Colonic mucosa (tissue), 4 donors: ENCODE results near the gene GRK3. TPM values are rescaled to one million over a fixed set of nuclear protein-coding genes. Genes with fewer than 3 reads are reported as not detected.

ENCODE experiments used
- DNase-seq: peaks from one replicate; pipeline ENCODE4 v3.0.0-alpha.2; 2020
- H3K27ac ChIP-seq: fragments of 200-600 bp; one replicate; pipeline ENCODE4 v1.8.0; 2021
- H3K27me3 ChIP-seq: fragments of 200-600 bp; one replicate; pipeline ENCODE4 v1.8.0; 2021
- H3K36me3 ChIP-seq: fragments of 200-600 bp; one replicate; pipeline ENCODE4 v1.8.0; 2021
- H3K4me1 ChIP-seq: fragments of 200-600 bp; one replicate; pipeline ENCODE4 v1.8.0; 2021; ENCODE audit warnings: mild to moderate bottlenecking
- H3K4me3 ChIP-seq: fragments of 200-600 bp; one replicate; pipeline ENCODE4 v1.8.0; 2021
- H3K9ac ChIP-seq, 2 donors: one replicate each; pipeline ENCODE4 v1.7.0; 2013; ENCODE audit warnings: control low read depth in 2 of 2, low read depth in 2 of 2, low read length in 2 of 2
- H3K9me3 ChIP-seq: fragments of 200-600 bp; one replicate; pipeline ENCODE4 v1.8.0; 2021
- intact Hi-C: fragments of 100-400 bp; cut with DNase I; formaldehyde crosslinking; loops from one replicate; pipeline ENCODE4 v1.14.1; 2022
- total RNA-seq, 2 donors: library from RNA; stranded (reverse); fragmentation: NEBNext Ultra II Directional in 1 of 2; extraction: Animal tissue kit (Norgen Biotek cat#: 25700) in 1 of 2; gene quantifications; one replicate each; pipeline ENCODE4 v1.2.1, GENCODE V29; 2021
- TF ChIP-seq, protein P1 (sequence below): fragments of 200-600 bp; IDR thresholded peaks from one replicate; pipeline ENCODE4 v1.8.0; 2022; ENCODE audit warnings: antibody characterized with exemption, mild to moderate bottlenecking
- donor health status: healthy.
- donor health status: DM: no; HTN: no; CAD: no.
- donor health status: DM: no; HTN: no; CAD: no.

GRK3 gene
- total RNA-seq, 2 donors from 2014 or later = 2.9 to 5.3 TPM

DNA sequence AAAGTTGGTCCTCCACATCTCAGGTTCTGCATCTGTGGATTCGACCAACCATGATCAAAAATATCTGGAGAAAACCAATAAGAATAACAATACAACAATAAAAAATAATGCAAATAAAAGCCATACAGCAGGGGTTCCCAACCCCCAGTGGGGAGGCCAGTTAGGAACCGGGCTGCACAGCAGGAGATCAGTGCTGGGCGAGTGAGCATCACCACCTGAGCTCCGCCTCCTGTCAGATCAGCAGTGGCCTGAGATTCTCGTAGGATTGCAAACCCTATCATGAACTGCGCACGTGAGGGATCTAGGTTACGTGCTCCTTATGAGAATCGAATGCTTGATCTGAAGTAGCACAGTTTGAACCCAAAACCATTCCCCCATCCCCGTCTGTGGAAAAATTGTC lies 152.2 kb downstream of the GRK3 start:
- TF ChIP-seq, protein P1, sequence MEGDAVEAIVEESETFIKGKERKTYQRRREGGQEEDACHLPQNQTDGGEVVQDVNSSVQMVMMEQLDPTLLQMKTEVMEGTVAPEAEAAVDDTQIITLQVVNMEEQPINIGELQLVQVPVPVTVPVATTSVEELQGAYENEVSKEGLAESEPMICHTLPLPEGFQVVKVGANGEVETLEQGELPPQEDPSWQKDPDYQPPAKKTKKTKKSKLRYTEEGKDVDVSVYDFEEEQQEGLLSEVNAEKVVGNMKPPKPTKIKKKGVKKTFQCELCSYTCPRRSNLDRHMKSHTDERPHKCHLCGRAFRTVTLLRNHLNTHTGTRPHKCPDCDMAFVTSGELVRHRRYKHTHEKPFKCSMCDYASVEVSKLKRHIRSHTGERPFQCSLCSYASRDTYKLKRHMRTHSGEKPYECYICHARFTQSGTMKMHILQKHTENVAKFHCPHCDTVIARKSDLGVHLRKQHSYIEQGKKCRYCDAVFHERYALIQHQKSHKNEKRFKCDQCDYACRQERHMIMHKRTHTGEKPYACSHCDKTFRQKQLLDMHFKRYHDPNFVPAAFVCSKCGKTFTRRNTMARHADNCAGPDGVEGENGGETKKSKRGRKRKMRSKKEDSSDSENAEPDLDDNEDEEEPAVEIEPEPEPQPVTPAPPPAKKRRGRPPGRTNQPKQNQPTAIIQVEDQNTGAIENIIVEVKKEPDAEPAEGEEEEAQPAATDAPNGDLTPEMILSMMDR = no peak
- H3K36me3 ChIP-seq = no peaks in the 10 kb centered on the region
- no peak for DNase-seq
- no peak overlapping the region for H3K27ac ChIP-seq
- no peaks in the 10 kb centered on the region for H3K9me3 ChIP-seq
- no peaks in the 10 kb centered on the region for H3K4me1 ChIP-seq
- no peak overlapping the region for H3K4me3 ChIP-seq
- no peak overlapping the region for H3K9ac ChIP-seq
- intact Hi-C loops = no loop called here
- H3K27me3 ChIP-seq = no peaks in the 10 kb centered on the region

DNA sequence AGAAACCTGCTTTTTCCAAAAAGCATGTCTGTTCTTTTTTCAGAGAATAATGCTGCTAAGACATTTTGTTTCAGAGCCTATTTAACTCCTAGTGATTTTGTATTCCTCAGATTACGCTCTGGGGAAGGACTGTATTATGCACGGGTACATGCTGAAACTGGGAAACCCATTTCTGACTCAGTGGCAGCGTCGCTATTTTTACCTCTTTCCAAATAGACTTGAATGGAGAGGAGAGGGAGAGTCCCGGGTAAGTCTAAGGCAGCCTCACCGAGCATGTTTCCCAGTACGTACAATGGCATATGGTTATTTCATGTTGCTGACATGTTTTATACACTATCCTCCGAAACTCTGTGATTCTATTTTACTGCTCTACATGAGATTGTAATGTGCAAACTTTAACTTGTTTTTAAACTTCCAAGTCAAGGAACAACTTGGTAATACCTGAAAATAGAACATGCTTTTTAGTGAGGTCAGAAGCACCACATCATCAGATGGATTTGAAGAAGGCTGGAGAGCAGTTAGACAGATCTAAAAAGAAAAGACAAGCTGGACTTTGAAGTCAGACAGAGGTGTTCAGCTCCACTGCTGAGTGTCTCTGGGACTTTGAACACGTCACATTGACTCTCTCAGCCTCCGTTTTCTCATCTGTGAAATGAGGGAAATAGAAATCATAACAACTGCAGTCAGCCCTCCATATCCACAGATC lies 153.8 kb downstream of the GRK3 start:
- H3K27ac ChIP-seq = no peak overlapping the region
- H3K4me1 ChIP-seq = no peaks in the 10 kb centered on the region
- no peak overlapping the region for H3K9ac ChIP-seq
- TF ChIP-seq, protein P1 = no peak
- no peaks in the 10 kb centered on the region for H3K27me3 ChIP-seq
- no peak overlapping the region for H3K4me3 ChIP-seq
- H3K36me3 ChIP-seq = no peaks in the 10 kb centered on the region
- DNase-seq = no peak
- no peaks in the 10 kb centered on the region for H3K9me3 ChIP-seq
- intact Hi-C loops = no loop called here

DNA sequence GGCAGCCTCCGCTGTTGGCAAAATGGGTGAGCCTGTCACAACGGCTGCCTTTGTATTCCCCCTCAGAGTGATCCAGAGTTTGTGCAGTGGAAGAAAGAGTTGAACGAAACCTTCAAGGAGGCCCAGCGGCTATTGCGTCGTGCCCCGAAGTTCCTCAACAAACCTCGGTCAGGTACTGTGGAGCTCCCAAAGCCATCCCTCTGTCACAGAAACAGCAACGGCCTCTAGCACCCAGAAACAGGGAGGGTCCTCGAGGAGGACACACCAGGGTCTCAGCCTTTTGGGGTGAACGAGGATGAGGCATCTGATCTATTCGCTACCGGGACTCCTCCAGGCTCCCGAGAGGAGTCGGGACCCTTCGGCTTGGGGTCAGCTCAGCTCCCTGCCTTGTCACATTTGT lies 157.7 kb downstream of the GRK3 start:
- intact Hi-C loops = no loop called here
- Histone ChIP-seq H3K4me1 (no peaks in the 10 kb centered on the region), H3K9ac (no peak overlapping the region), H3K27ac (no peak overlapping the region), H3K27me3 (no peaks in the 10 kb centered on the region), H3K4me3 (no peak overlapping the region), H3K9me3 (no peaks in the 10 kb centered on the region), H3K36me3 (no peaks in the 10 kb centered on the region)
- TF ChIP-seq, protein P1 = no peak
- no peak for DNase-seq

DNA sequence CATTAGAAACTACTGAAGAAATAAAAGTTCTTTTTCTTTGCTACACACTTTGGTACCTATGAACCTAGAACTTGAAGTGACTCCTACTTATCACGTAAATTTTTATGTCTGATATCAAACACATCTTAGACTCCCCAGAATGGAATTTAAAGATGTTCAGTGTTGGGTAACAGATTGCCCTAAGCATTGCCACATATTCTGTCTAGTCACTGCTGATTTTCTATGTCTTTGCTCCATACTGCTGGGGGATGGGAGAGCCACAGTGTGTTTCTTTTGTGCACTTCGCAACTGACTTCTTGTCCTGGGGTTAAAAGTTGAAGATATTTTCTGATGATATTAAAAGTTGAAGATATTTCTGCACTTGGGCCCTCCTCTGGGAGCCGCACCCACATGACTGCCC lies 158.2 kb downstream of the GRK3 start:
- H3K4me1 ChIP-seq = no peaks in the 10 kb centered on the region
- DNase-seq = no peak
- H3K9me3 ChIP-seq = no peaks in the 10 kb centered on the region
- no peaks in the 10 kb centered on the region for H3K27me3 ChIP-seq
- H3K9ac ChIP-seq = no peak overlapping the region
- no peak overlapping the region for H3K27ac ChIP-seq
- H3K4me3 ChIP-seq = no peak overlapping the region
- H3K36me3 ChIP-seq = no peaks in the 10 kb centered on the region
- TF ChIP-seq, protein P1 = no peak
- intact Hi-C loops = no loop called here

DNA sequence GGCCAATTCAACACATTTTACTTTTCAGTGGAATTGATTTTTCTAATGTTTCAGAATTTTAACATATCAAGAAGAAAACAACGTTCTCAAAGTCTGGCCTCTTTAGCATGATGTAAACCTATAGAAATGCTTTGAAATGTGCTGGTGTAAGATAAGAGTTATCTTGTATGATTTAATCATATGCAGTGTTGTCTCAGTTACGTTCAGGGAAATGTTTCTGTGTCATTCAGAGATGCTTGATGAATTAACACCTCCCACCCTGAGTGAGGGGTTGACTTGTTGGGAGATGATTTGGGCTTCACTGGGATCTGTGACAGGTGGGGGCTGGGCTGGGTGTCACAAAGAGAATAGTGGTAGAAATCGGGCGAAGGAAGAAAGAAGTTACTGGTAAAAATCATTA lies 161.8 kb downstream of the GRK3 start:
- H3K9me3 ChIP-seq = no peaks in the 10 kb centered on the region
- DNase-seq = no peak
- no peaks in the 10 kb centered on the region for H3K4me1 ChIP-seq

More for the DNA sequence above, 161.8 kb downstream of the GRK3 start:
- Histone ChIP-seq H3K4me3 (no peak overlapping the region), H3K27ac (no peak overlapping the region), H3K27me3 (no peaks in the 10 kb centered on the region), H3K36me3 (no peaks in the 10 kb centered on the region), H3K9ac (no peak overlapping the region)
- TF ChIP-seq, protein P1 = no peak
- intact Hi-C loops = no loop called here
